ENCODE measurements around the gene CMC2. TPM values are rescaled to one million over a fixed set of nuclear protein-coding genes. Genes with fewer than 3 reads are reported as not detected.

CMC2 gene
- total and polyA plus RNA-seq, 2 of the 13 experiments (the other 11 are each of a cell fraction or from before 2014, with no cell fraction given), result 116 to 129 TPM

- TF ChIP-seq SP2 (CRISPR knock-in tag; IDR thresholded peaks at IDR 0.05) (peak; percentile 67), ZNF557 (CRISPR knock-in tag; IDR thresholded peaks at IDR 0.05) (no peak), ISX (CRISPR knock-in tag; conservative IDR thresholded peaks at IDR 0.05) (peak; percentile 77; the same call in 1 of the 2 replicates), ELK4 (CRISPR knock-in tag; IDR thresholded peaks at IDR 0.05; ENCODE audit: borderline replicate concordance) (no peak), ZNF503 (CRISPR knock-in tag; IDR thresholded peaks at IDR 0.05) (0 out of 2 replicates have a peak, but pooled peaks have one; percentile 66), ZNF543 (CRISPR knock-in tag; IDR thresholded peaks at IDR 0.05) (peak; percentile 90; the same call in 1 of the 2 replicates), ZNF782 (CRISPR knock-in tag; IDR thresholded peaks at IDR 0.05; ENCODE audit: borderline replicate concordance) (peak; percentile 73), ZNF333 (CRISPR knock-in tag; IDR thresholded peaks at IDR 0.05; ENCODE audit: borderline replicate concordance) (0 out of 2 replicates have a peak, but pooled peaks have one; percentile 21), FOSL1 (CRISPR knock-in tag; IDR thresholded peaks at IDR 0.05; ENCODE audit: borderline replicate concordance) (no peak; the same call in 1 of the 2 replicates), ZNF513 (CRISPR knock-in tag; conservative IDR thresholded peaks at IDR 0.05) (no peak), ADNP (CRISPR knock-in tag; IDR thresholded peaks at IDR 0.05) (no peak; the same call in 1 of the 2 replicates), KLF15 (CRISPR knock-in tag; IDR thresholded peaks at IDR 0.05; ENCODE audit: borderline replicate concordance) (peak; percentile 73; the same call in 1 of the 2 replicates), NR2F1 (CRISPR knock-in tag; IDR thresholded peaks at IDR 0.05) (no peak), TGIF2 (CRISPR knock-in tag; IDR thresholded peaks at IDR 0.05) (peak; percentile 22), GPN1 (CRISPR knock-in tag; IDR thresholded peaks at IDR 0.05; ENCODE audit: borderline replicate concordance) (no peak), E2F2 (CRISPR knock-in tag; IDR thresholded peaks at IDR 0.05; ENCODE audit: borderline replicate concordance) (peak; percentile 63; the same call in 1 of the 2 replicates), HOXA3 (CRISPR knock-in tag; IDR thresholded peaks at IDR 0.05) (peak; percentile 98), ZNF678 (CRISPR knock-in tag; IDR thresholded peaks at IDR 0.05) (peak; percentile 95), SNAPC2 (CRISPR knock-in tag; IDR thresholded peaks at IDR 0.05) (peak; percentile 94), ZBTB49 (CRISPR knock-in tag; IDR thresholded peaks at IDR 0.05; ENCODE audit: borderline replicate concordance) (no peak)
Measured at GRCh38 chr16:81006813-81007695, at the start of gene CMC2, which contains the start of gene CENPN (continued).
